ENCODE results near the gene FCER1G.

Gene FCER1G

Small RNAs within 50 kb of the gene (microRNA-seq; reads per million reads assigned to microRNA genes)
- 0.90 reads per million for gene MIR5187
